NT2/D1 (cell line): ENCODE measurements around the gene DCAF11.

ENCODE experiments used
- SUZ12 ChIP-seq: IDR thresholded peaks from 2 replicates; pipeline ENCODE4 v1.6.1; 2011; ENCODE audit not compliant: insufficient read length, insufficient read depth; ENCODE audit errors: extremely low read depth
- YY1 ChIP-seq: IDR thresholded peaks from 2 replicates; pipeline ENCODE4 v1.6.1; 2011; ENCODE audit not compliant: insufficient read length, insufficient read depth
- ZNF274 ChIP-seq: IDR thresholded peaks from 2 replicates; pipeline ENCODE4 v1.6.1; 2011; ENCODE audit warnings: mild to moderate bottlenecking, low read depth, low read length

- no peak for TF ChIP-seq SUZ12
- no peak for TF ChIP-seq ZNF274
- no peak for TF ChIP-seq YY1
Observed at GRCh38 chr14:24080888-24081738, 33.5 kb upstream of the DCAF11 start.
